ENCODE data around the gene SLC39A6.
"Not testable (repeated sequence)": the region's sequence is repeated elsewhere in the genome, so short reads cannot be mapped to it uniquely, and the experiment has no call there.

Gene SLC39A6

GRCh38 chr18:36124841-36125240, 4.3 kb downstream of the SLC39A6 start:
- H3K4me3 ChIP-seq (ENCODE audit: low read length in 2 of 2), result no peak overlapping the region
- peaks cover 8% of the 10 kb centered on the region for H3K4me1 ChIP-seq (ENCODE audit: control insufficient read depth, insufficient read depth, low read length)
- no peaks in the 10 kb centered on the region for H3K9me3 ChIP-seq (ENCODE audit: control insufficient read depth in 2 of 2, low read length in 2 of 2)
- H3K27me3 ChIP-seq (ENCODE audit: control insufficient read depth in 1 of 2, insufficient read depth in 2 of 2, low read length in 2 of 2), result no peaks in the 10 kb centered on the region
- no peak overlapping the region for H3K9ac ChIP-seq (ENCODE audit: low read length in 2 of 2)
- no peak overlapping the region for H3K27ac ChIP-seq (ENCODE audit: low read length)
- H3K36me3 ChIP-seq (ENCODE audit: control insufficient read depth in 2 of 2, insufficient read depth in 2 of 2, low read length in 2 of 2), result peaks cover 4 to 11% of the 10 kb centered on the region in 2 donors

- Histone ChIP-seq H3K27me3 (ENCODE audit: control insufficient read depth in 1 of 2, insufficient read depth in 2 of 2, low read length in 2 of 2) (no peaks in the 10 kb centered on the region), H3K9me3 (ENCODE audit: control insufficient read depth in 2 of 2, low read length in 2 of 2) (no peaks in the 10 kb centered on the region), H3K4me1 (ENCODE audit: control insufficient read depth, insufficient read depth, low read length) (no peaks in the 10 kb centered on the region), H3K27ac (ENCODE audit: low read length) (no peak overlapping the region), H3K9ac (ENCODE audit: low read length in 2 of 2) (no peak overlapping the region), H3K36me3 (ENCODE audit: control insufficient read depth in 2 of 2, insufficient read depth in 2 of 2, low read length in 2 of 2) (peaks cover 18 to 23% of the 10 kb centered on the region in 2 donors), H3K4me3 (ENCODE audit: low read length in 2 of 2) (no peak overlapping the region)
Observed at GRCh38 chr18:36120297-36120696, 8.8 kb downstream of the SLC39A6 start.

GRCh38 chr18:36116771-36117170, 12.4 kb downstream of the SLC39A6 start:
- not testable (repeated sequence) for H3K4me3 ChIP-seq (ENCODE audit: low read length in 2 of 2); H3K27ac ChIP-seq (ENCODE audit: low read length); H3K27me3 ChIP-seq (ENCODE audit: control insufficient read depth in 1 of 2, insufficient read depth in 2 of 2, low read length in 2 of 2); H3K9me3 ChIP-seq (ENCODE audit: control insufficient read depth in 2 of 2, low read length in 2 of 2); H3K9ac ChIP-seq (ENCODE audit: low read length in 2 of 2); H3K4me1 ChIP-seq (ENCODE audit: control insufficient read depth, insufficient read depth, low read length)
- peaks cover 29 to 31% of the 10 kb centered on the region in 2 donors for H3K36me3 ChIP-seq (ENCODE audit: control insufficient read depth in 2 of 2, insufficient read depth in 2 of 2, low read length in 2 of 2)

GRCh38 chr18:36114738-36115137, 14.4 kb downstream of the SLC39A6 start:
- Histone ChIP-seq H3K9me3 (ENCODE audit: control insufficient read depth in 2 of 2, low read length in 2 of 2) (no peaks in the 10 kb centered on the region), H3K27ac (ENCODE audit: low read length) (no peak overlapping the region), H3K4me1 (ENCODE audit: control insufficient read depth, insufficient read depth, low read length) (no peaks in the 10 kb centered on the region), H3K9ac (ENCODE audit: low read length in 2 of 2) (no peak overlapping the region), H3K36me3 (ENCODE audit: control insufficient read depth in 2 of 2, insufficient read depth in 2 of 2, low read length in 2 of 2) (peaks cover 30 to 40% of the 10 kb centered on the region in 2 donors), H3K27me3 (ENCODE audit: control insufficient read depth in 1 of 2, insufficient read depth in 2 of 2, low read length in 2 of 2) (no peaks in the 10 kb centered on the region), H3K4me3 (ENCODE audit: low read length in 2 of 2) (no peak overlapping the region)

- Histone ChIP-seq H3K36me3 (ENCODE audit: control insufficient read depth in 2 of 2, insufficient read depth in 2 of 2, low read length in 2 of 2) (peaks cover 30 to 40% of the 10 kb centered on the region in 2 donors), H3K9ac (ENCODE audit: low read length in 2 of 2) (no peak overlapping the region), H3K27me3 (ENCODE audit: control insufficient read depth in 1 of 2, insufficient read depth in 2 of 2, low read length in 2 of 2) (no peaks in the 10 kb centered on the region), H3K4me1 (ENCODE audit: control insufficient read depth, insufficient read depth, low read length) (no peaks in the 10 kb centered on the region), H3K4me3 (ENCODE audit: low read length in 2 of 2) (no peak overlapping the region), H3K27ac (ENCODE audit: low read length) (no peak overlapping the region), H3K9me3 (ENCODE audit: control insufficient read depth in 2 of 2, low read length in 2 of 2) (no peaks in the 10 kb centered on the region)
Observed at GRCh38 chr18:36114251-36114650, 14.9 kb downstream of the SLC39A6 start.

GRCh38 chr18:36112302-36112701, 16.8 kb downstream of the SLC39A6 start:
- Histone ChIP-seq H3K9me3 (ENCODE audit: control insufficient read depth in 2 of 2, low read length in 2 of 2) (no peaks in the 10 kb centered on the region), H3K27me3 (ENCODE audit: control insufficient read depth in 1 of 2, insufficient read depth in 2 of 2, low read length in 2 of 2) (no peaks in the 10 kb centered on the region), H3K4me1 (ENCODE audit: control insufficient read depth, insufficient read depth, low read length) (no peaks in the 10 kb centered on the region), H3K27ac (ENCODE audit: low read length) (no peak overlapping the region), H3K4me3 (ENCODE audit: low read length in 2 of 2) (no peak overlapping the region), H3K9ac (ENCODE audit: low read length in 2 of 2) (no peak overlapping the region), H3K36me3 (ENCODE audit: control insufficient read depth in 2 of 2, insufficient read depth in 2 of 2, low read length in 2 of 2) (peaks cover 25 to 35% of the 10 kb centered on the region in 2 donors)

GRCh38 chr18:36109737-36110136, 19.4 kb downstream of the SLC39A6 start:
- H3K27me3 ChIP-seq (ENCODE audit: control insufficient read depth in 1 of 2, insufficient read depth in 2 of 2, low read length in 2 of 2), result no peaks in the 10 kb centered on the region
- H3K4me3 ChIP-seq (ENCODE audit: low read length in 2 of 2), result no peak overlapping the region
- no peak overlapping the region for H3K9ac ChIP-seq (ENCODE audit: low read length in 2 of 2)
- no peaks in the 10 kb centered on the region for H3K4me1 ChIP-seq (ENCODE audit: control insufficient read depth, insufficient read depth, low read length)
- H3K36me3 ChIP-seq (ENCODE audit: control insufficient read depth in 2 of 2, insufficient read depth in 2 of 2, low read length in 2 of 2), result peaks cover 18 to 26% of the 10 kb centered on the region in 2 donors
- H3K9me3 ChIP-seq (ENCODE audit: control insufficient read depth in 2 of 2, low read length in 2 of 2), result no peaks in the 10 kb centered on the region
- no peak overlapping the region for H3K27ac ChIP-seq (ENCODE audit: low read length)

GRCh38 chr18:36108601-36109000, 20.5 kb downstream of the SLC39A6 start:
- H3K27me3 ChIP-seq (ENCODE audit: control insufficient read depth in 1 of 2, insufficient read depth in 2 of 2, low read length in 2 of 2), result no peaks in the 10 kb centered on the region
- H3K4me1 ChIP-seq (ENCODE audit: control insufficient read depth, insufficient read depth, low read length), result no peaks in the 10 kb centered on the region
- no peak overlapping the region for H3K9ac ChIP-seq (ENCODE audit: low read length in 2 of 2)
- H3K4me3 ChIP-seq (ENCODE audit: low read length in 2 of 2), result no peak overlapping the region
- no peak overlapping the region for H3K27ac ChIP-seq (ENCODE audit: low read length)
- no peaks in the 10 kb centered on the region for H3K9me3 ChIP-seq (ENCODE audit: control insufficient read depth in 2 of 2, low read length in 2 of 2)
- peaks cover 11 to 19% of the 10 kb centered on the region in 2 donors for H3K36me3 ChIP-seq (ENCODE audit: control insufficient read depth in 2 of 2, insufficient read depth in 2 of 2, low read length in 2 of 2)

GRCh38 chr18:36108196-36108595, 20.9 kb downstream of the SLC39A6 start:
- H3K27me3 ChIP-seq (ENCODE audit: control insufficient read depth in 1 of 2, insufficient read depth in 2 of 2, low read length in 2 of 2), result no peaks in the 10 kb centered on the region
- peaks cover 11 to 16% of the 10 kb centered on the region in 2 donors for H3K36me3 ChIP-seq (ENCODE audit: control insufficient read depth in 2 of 2, insufficient read depth in 2 of 2, low read length in 2 of 2)
- H3K9me3 ChIP-seq (ENCODE audit: control insufficient read depth in 2 of 2, low read length in 2 of 2), result no peaks in the 10 kb centered on the region
- no peaks in the 10 kb centered on the region for H3K4me1 ChIP-seq (ENCODE audit: control insufficient read depth, insufficient read depth, low read length)
- H3K4me3 ChIP-seq (ENCODE audit: low read length in 2 of 2), result no peak overlapping the region
- no peak overlapping the region for H3K9ac ChIP-seq (ENCODE audit: low read length in 2 of 2)
- H3K27ac ChIP-seq (ENCODE audit: low read length), result no peak overlapping the region

- Histone ChIP-seq H3K4me3 (ENCODE audit: low read length in 2 of 2) (no peak overlapping the region), H3K27ac (ENCODE audit: low read length) (no peak overlapping the region), H3K4me1 (ENCODE audit: control insufficient read depth, insufficient read depth, low read length) (no peaks in the 10 kb centered on the region), H3K36me3 (ENCODE audit: control insufficient read depth in 2 of 2, insufficient read depth in 2 of 2, low read length in 2 of 2) (peaks cover 11% of the 10 kb centered on the region in 2 donors), H3K9me3 (ENCODE audit: control insufficient read depth in 2 of 2, low read length in 2 of 2) (no peaks in the 10 kb centered on the region), H3K27me3 (ENCODE audit: control insufficient read depth in 1 of 2, insufficient read depth in 2 of 2, low read length in 2 of 2) (no peaks in the 10 kb centered on the region), H3K9ac (ENCODE audit: low read length in 2 of 2) (no peak overlapping the region)
Observed at GRCh38 chr18:36107477-36107876, 21.7 kb downstream of the SLC39A6 start.

- H3K4me1 ChIP-seq (ENCODE audit: control insufficient read depth, insufficient read depth, low read length), result no peaks in the 10 kb centered on the region
- H3K9me3 ChIP-seq (ENCODE audit: control insufficient read depth in 2 of 2, low read length in 2 of 2), result peaks cover 0 to 4% of the 10 kb centered on the region in 2 donors
- H3K27ac ChIP-seq (ENCODE audit: low read length), result no peak overlapping the region
- no peaks in the 10 kb centered on the region for H3K27me3 ChIP-seq (ENCODE audit: control insufficient read depth in 1 of 2, insufficient read depth in 2 of 2, low read length in 2 of 2)
- no peak overlapping the region for H3K4me3 ChIP-seq (ENCODE audit: low read length in 2 of 2)
- H3K9ac ChIP-seq (ENCODE audit: low read length in 2 of 2), result no peak overlapping the region
- H3K36me3 ChIP-seq (ENCODE audit: control insufficient read depth in 2 of 2, insufficient read depth in 2 of 2, low read length in 2 of 2), result no peaks in the 10 kb centered on the region
Observed at GRCh38 chr18:36104749-36105148, 24.4 kb downstream of the SLC39A6 start.
